GM12874 (cell line): ENCODE data around the gene SORBS2.

ENCODE experiments used
- TF ChIP-seq, protein P1 (sequence below): IDR thresholded peaks from 2 replicates; pipeline ENCODE4 v1.5.1; 2011; ENCODE audit warnings: low read depth, mild to moderate bottlenecking, control low read depth, low read length, moderate library complexity; ENCODE audit not compliant: insufficient read depth

The SORBS2 gene

DNA sequence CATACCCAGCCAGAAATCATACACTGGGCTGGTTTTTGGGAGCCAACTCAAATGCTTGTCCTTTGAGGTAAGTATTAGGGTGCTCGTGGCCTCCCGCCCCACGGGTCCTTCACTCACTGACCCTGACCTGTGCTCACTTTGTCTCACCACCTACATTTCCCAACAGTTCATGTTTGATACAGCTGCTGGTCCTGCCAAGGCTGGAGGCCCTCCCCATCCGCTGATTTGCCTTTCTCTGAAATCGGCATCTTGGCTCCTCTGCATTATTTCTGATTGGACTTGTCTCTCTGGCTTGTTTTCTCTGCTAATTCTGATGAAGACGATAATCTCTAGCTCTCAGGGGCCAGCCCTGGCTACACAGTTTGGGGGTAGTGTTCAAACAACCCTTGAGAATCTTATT, 70.2 kb downstream of the SORBS2 start:
- TF ChIP-seq, protein P1, sequence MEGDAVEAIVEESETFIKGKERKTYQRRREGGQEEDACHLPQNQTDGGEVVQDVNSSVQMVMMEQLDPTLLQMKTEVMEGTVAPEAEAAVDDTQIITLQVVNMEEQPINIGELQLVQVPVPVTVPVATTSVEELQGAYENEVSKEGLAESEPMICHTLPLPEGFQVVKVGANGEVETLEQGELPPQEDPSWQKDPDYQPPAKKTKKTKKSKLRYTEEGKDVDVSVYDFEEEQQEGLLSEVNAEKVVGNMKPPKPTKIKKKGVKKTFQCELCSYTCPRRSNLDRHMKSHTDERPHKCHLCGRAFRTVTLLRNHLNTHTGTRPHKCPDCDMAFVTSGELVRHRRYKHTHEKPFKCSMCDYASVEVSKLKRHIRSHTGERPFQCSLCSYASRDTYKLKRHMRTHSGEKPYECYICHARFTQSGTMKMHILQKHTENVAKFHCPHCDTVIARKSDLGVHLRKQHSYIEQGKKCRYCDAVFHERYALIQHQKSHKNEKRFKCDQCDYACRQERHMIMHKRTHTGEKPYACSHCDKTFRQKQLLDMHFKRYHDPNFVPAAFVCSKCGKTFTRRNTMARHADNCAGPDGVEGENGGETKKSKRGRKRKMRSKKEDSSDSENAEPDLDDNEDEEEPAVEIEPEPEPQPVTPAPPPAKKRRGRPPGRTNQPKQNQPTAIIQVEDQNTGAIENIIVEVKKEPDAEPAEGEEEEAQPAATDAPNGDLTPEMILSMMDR, result no peak

DNA sequence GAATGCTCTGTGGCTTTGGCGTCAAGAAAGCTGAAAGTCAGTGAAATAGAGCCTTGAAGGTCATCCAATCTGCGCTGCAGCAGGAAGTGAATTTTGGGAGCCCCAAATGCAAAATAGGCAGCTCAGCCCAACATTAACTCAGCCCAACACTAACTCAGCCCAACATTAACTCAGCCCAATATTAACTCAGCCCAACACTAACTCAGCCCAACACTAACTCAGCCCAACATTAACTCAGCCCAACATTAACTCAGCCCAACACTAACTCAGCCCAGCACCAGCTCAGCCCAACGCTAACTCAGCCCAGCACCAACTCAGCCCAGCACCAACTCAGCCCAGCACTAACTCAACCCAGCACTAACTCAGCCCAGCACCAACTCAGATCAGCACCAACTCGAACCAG, 71.5 kb downstream of the SORBS2 start:
- TF ChIP-seq, protein P1, result no peak

DNA sequence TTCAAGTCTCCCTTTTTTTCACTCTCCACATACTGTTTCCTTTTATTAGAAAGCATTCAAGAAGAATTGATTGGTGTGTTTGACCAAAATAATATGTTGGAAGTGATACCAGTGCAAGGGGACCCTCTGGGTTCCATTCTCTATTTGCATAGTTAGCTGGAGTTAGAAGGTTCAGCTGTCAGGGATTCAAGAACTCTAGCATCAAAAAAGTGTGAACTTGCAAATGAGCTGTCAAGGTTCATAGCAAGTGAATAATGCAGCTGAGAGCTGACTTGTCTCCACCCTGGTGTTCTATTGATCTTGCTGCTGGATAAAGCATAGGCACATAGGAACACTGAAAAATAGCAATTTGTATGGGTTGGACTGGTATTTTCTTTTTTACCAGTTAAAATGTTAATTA, 73.2 kb downstream of the SORBS2 start:
- TF ChIP-seq, protein P1, result no peak

DNA sequence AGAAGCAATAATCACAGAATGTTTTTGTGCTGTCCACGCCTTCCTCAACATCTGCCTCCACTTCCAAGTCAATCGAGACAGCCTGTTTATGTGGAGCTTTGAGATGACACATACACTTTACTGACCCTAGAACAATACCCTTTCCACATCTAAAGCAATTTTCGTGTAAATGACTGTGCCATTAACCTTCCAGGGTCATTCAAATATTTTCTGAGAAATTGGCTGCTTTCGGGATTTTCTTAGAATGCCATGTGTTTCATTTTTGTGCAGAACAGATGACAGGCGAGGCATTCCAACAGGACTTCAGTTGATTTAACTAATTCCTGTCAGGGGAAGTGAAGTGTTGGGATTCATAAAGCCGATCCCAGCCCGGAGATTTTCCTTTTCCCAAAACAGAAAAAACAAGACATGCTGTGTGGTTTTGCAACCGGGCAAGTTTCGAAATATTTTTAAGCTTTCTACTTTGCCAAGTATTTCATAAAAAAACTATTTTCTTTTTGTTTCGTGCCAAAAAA, 73.9 kb downstream of the SORBS2 start:
- TF ChIP-seq, protein P1, result no peak

DNA sequence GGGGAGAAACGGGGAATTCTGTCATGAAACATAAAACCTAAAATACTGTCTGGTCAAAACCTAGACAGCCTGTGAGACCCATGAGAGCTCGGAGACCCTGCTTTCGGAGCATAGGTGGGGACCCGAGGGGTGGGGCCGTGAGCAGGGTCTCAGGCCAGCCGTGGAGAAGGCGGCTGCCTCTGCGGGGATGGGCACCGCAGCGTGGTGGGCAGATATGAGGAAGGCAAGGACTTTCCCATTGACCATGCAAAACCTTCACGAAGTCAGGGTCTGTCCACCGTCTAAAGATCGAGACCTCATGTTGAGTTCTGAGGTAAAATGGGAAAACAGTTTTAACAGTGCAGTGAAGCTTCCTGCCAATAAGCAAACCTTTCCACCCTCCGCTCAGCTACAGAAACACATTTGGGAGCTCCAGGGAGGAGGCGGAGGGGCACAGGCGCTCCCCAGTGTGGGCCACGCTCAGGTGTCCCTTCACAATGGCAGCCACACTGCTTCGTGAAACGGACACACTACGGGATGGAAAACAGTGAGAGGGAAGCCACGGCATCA, 74.4 kb downstream of the SORBS2 start:
- TF ChIP-seq, protein P1, result no peak

DNA sequence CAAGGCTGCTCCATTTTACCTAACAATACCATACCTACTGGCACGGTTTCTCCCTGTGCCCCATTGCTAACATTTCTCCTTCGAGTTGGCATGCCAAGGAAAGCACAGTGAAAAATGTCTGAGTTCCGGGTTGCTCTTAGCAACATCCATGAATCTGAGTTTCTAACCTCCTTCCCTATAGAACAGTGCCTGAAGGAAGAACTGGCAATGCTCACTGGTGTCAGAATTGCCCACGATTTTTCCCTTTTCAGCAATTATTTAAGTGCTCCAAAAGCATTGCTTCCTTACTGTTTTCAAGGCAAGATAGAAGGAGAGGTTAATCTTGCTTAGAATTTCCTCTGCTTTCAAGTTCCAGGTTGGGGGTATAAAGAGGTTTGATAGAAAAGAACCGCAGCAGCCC, 75.1 kb downstream of the SORBS2 start:
- TF ChIP-seq, protein P1, result no peak

DNA sequence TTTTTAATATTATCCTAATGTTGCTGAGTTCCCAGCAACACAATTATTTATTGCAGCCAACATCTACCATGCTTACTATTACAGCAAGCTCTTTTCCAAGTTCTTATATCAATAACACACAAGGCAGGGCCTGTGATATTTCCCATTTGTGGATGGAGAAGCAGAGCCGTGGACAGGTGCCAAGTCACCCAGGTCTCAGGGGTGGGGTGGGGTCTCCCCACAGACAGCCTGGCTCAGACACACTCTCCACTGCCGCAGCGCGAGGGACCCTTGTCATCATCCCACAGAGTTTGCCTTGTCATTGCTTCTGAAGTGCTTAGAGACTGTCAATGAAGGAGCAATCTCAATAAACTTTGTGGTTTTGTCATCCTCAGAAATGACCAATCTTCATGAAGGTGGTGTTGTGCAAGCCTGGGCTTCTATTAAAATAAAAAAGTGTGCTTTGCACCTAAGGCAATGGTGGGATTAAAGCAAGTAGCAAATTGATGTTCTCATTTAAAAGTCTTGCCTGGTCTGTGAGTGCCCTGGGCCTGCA, 76.1 kb downstream of the SORBS2 start:
- TF ChIP-seq, protein P1, result no peak
